SK-N-SH (cell line): ENCODE results near the gene FABP6.

Source experiments
- CHD2 ChIP-seq: fragments of 150-350 bp; IDR thresholded peaks from 2 replicates; pipeline ENCODE4 v1.6.1; 2018; ENCODE audit warnings: low read length; ENCODE audit not compliant: partially characterized antibody
- CTCF ChIP-seq: fragments of 200-600 bp; sonication (generic); IDR thresholded peaks from 2 replicates; pipeline ENCODE4 v1.6.1; 2017; ENCODE audit warnings: antibody characterized with exemption, mild to moderate bottlenecking, moderate library complexity
- POLR2AphosphoS5 ChIP-seq: IDR thresholded peaks from 2 replicates; pipeline ENCODE4 v1.6.1; 2012; ENCODE audit warnings: low read depth, low read length
- RFX5 ChIP-seq: IDR thresholded peaks from 2 replicates; pipeline ENCODE4 v1.6.1; 2012; ENCODE audit warnings: mild to moderate bottlenecking, improper control_type of control experiment, low read length
- TF ChIP-seq, protein P1 (sequence below): IDR thresholded peaks from 2 replicates; pipeline ENCODE4; 2012

DNA sequence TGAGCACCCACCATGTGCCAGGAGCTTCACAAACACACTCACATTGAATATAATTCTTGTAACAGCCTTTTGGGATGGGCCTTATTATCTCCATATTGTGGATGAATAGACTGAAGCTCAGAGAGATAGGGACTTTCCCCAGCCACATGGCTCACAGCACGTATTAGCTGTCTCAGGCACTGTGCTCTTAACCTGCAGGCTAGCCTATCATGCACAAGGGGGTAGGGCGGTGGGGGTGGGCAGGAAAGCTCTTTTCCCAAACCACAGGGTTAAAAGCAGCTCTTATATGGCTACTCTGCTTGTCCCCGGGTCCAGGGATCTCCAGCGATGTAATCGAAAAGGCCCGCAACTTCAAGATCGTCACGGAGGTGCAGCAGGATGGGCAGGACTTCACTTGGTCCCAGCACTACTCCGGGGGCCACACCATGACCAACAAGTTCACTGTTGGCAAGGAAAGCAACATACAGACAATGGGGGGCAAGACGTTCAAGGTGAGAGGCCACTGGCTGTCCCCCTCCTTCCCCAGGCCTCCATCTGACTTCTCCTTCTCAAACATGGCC lies 2.6 kb downstream of the FABP6 start:
- TF ChIP-seq CTCF = no peak
- TF ChIP-seq POLR2AphosphoS5 = no peak
- TF ChIP-seq, protein P1, sequence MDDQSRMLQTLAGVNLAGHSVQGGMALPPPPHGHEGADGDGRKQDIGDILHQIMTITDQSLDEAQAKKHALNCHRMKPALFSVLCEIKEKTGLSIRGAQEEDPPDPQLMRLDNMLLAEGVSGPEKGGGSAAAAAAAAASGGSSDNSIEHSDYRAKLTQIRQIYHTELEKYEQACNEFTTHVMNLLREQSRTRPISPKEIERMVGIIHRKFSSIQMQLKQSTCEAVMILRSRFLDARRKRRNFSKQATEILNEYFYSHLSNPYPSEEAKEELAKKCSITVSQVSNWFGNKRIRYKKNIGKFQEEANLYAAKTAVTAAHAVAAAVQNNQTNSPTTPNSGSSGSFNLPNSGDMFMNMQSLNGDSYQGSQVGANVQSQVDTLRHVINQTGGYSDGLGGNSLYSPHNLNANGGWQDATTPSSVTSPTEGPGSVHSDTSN = no peak
- no peak for TF ChIP-seq CHD2
- TF ChIP-seq RFX5 = no peak
